Effector memory CD8-positive, alpha-beta T cell (primary cell): ENCODE data around the gene GATA5.
"Not testable (repeated sequence)": the region's sequence is repeated elsewhere in the genome, so short reads cannot be mapped to it uniquely, and the experiment has no call there.

Source experiments
- ATAC-seq: fragments of 150-1000 bp; cut with Tn5 transposase; replicated peaks from 2 replicates; pipeline ENCODE4 v1.10.0; 2021; ENCODE audit warnings: mild to moderate bottlenecking, moderate library complexity
- DNase-seq, 3 experiments: peaks; one replicate each; pipeline ENCODE4 v3.0.0; 2021
- H3K27ac Mint-ChIP-seq, 2 donors: one replicate each; pipeline ENCODE4 v1.8.0; 2022; ENCODE audit warnings: mild to moderate bottlenecking in 2 of 2, mixed read lengths in 2 of 2, moderate library complexity in 2 of 2
- H3K27me3 Mint-ChIP-seq, 2 donors: one replicate each; pipeline ENCODE4 v1.8.0; 2022; ENCODE audit warnings: mixed read lengths in 2 of 2
- H3K36me3 Mint-ChIP-seq: one replicate; pipeline ENCODE4 v1.8.0; 2022; ENCODE audit warnings: mild to moderate bottlenecking, moderate library complexity, mixed read lengths; ENCODE audit not compliant: insufficient read depth
- H3K4me1 Mint-ChIP-seq, 2 donors: one replicate each; pipeline ENCODE4 v1.8.0; 2022; ENCODE audit warnings: low read depth in 2 of 2, mixed read lengths in 2 of 2
- H3K4me3 Mint-ChIP-seq, 2 donors: one replicate each; pipeline ENCODE4 v1.8.0; 2022; ENCODE audit warnings: mild to moderate bottlenecking in 2 of 2, mixed read lengths in 2 of 2, moderate library complexity in 2 of 2
- H3K9me3 Mint-ChIP-seq, 2 donors: one replicate each; pipeline ENCODE4 v1.8.0; 2022; ENCODE audit warnings: mixed read lengths in 2 of 2

GATA5 gene

GRCh38 chr20:62429455-62430310 lies 46.1 kb downstream of the GATA5 start:
- no peak for DNase-seq
- Mint-ChIP-seq H3K4me3 (no peak overlapping the region), H3K27me3 (peaks cover 20 to 61% of the 10 kb centered on the region in 2 donors), H3K27ac (no peak overlapping the region), H3K9me3 (no peaks in the 10 kb centered on the region), H3K36me3 (peaks cover under 1% of the 10 kb centered on the region), H3K4me1 (peaks cover 0 to 2% of the 10 kb centered on the region in 2 donors)
- no peak for ATAC-seq

GRCh38 chr20:62428396-62429295 lies 47.1 kb downstream of the GATA5 start:
- no peak overlapping the region for H3K4me3 Mint-ChIP-seq
- H3K27me3 Mint-ChIP-seq = peaks cover 12 to 55% of the 10 kb centered on the region in 2 donors
- H3K9me3 Mint-ChIP-seq = no peaks in the 10 kb centered on the region
- no peak overlapping the region for H3K27ac Mint-ChIP-seq
- DNase-seq = no peak
- H3K36me3 Mint-ChIP-seq = no peaks in the 10 kb centered on the region
- ATAC-seq = no peak
- peaks cover 0 to 2% of the 10 kb centered on the region in 2 donors for H3K4me1 Mint-ChIP-seq

GRCh38 chr20:62428002-62428372 lies 47.8 kb downstream of the GATA5 start:
- Mint-ChIP-seq H3K4me3 (no peak overlapping the region), H3K36me3 (no peaks in the 10 kb centered on the region), H3K9me3 (no peaks in the 10 kb centered on the region), H3K27ac (no peak overlapping the region), H3K4me1 (peaks cover 0 to 2% of the 10 kb centered on the region in 2 donors), H3K27me3 (peaks cover 12 to 48% of the 10 kb centered on the region in 2 donors)
- DNase-seq = no peak
- ATAC-seq = no peak

- no peak for DNase-seq
These were observed 48.4 kb downstream of the GATA5 start, which contains the start of gene RBBP8NL for GRCh38 chr20:62427172-62428001. Gene RBBP8NL (minus strand): TSS chr20:62427539. CDS start chr20:62419647, 7,892 bp downstream.

GRCh38 chr20:62426699-62427131 lies 49.1 kb downstream of the GATA5 start:
- Mint-ChIP-seq H3K4me1 (peaks cover 0 to 2% of the 10 kb centered on the region in 2 donors), H3K4me3 (no peak overlapping the region), H3K27me3 (peaks cover 9 to 36% of the 10 kb centered on the region in 2 donors), H3K36me3 (no peaks in the 10 kb centered on the region), H3K9me3 (no peaks in the 10 kb centered on the region), H3K27ac (no peak overlapping the region)
- DNase-seq (no peak), ATAC-seq (no peak)

More at GRCh38 chr20:62427172-62428001, 48.4 kb downstream of the GATA5 start, which contains the start of gene RBBP8NL:
- no peak for ATAC-seq
- no peaks in the 10 kb centered on the region for H3K36me3 Mint-ChIP-seq
- H3K27ac Mint-ChIP-seq = no peak within 1 kb of the TSS
- no peaks in the 10 kb centered on the region for H3K9me3 Mint-ChIP-seq
- H3K4me3 Mint-ChIP-seq = no peak within 1 kb of the TSS
- H3K27me3 Mint-ChIP-seq = peaks cover 12 to 42% of the 10 kb centered on the region in 2 donors
- peaks cover 0 to 2% of the 10 kb centered on the region in 2 donors for H3K4me1 Mint-ChIP-seq

GRCh38 chr20:62426059-62426348 lies 49.8 kb downstream of the GATA5 start:
- ATAC-seq, H3K9me3 Mint-ChIP-seq, DNase-seq, H3K4me3 Mint-ChIP-seq, H3K4me1 Mint-ChIP-seq, H3K27ac Mint-ChIP-seq, H3K36me3 Mint-ChIP-seq: not testable (repeated sequence)
- H3K27me3 Mint-ChIP-seq = peaks cover 1 to 29% of the 10 kb centered on the region in 2 donors

GRCh38 chr20:62425281-62426058 lies 50.3 kb downstream of the GATA5 start:
- ATAC-seq = no peak
- Mint-ChIP-seq H3K27me3 (peaks cover 0 to 26% of the 10 kb centered on the region in 2 donors), H3K36me3 (no peaks in the 10 kb centered on the region), H3K4me1 (peaks cover 0 to 2% of the 10 kb centered on the region in 2 donors), H3K9me3 (no peaks in the 10 kb centered on the region), H3K4me3 (no peak overlapping the region), H3K27ac (no peak overlapping the region)
- no peak for DNase-seq

- Mint-ChIP-seq H3K4me3 (no peak overlapping the region), H3K27me3 (peaks cover 0 to 24% of the 10 kb centered on the region in 2 donors), H3K4me1 (peaks cover 0 to 2% of the 10 kb centered on the region in 2 donors), H3K9me3 (no peaks in the 10 kb centered on the region), H3K27ac (no peak overlapping the region), H3K36me3 (no peaks in the 10 kb centered on the region)
- ATAC-seq (no peak), DNase-seq (no peak)
These were observed 51.3 kb downstream of the GATA5 start for GRCh38 chr20:62424249-62425107.

GRCh38 chr20:62423326-62423706 lies 52.5 kb downstream of the GATA5 start:
- Mint-ChIP-seq H3K4me1 (no peaks in the 10 kb centered on the region), H3K27ac (no peak overlapping the region), H3K4me3 (no peak overlapping the region), H3K36me3 (no peaks in the 10 kb centered on the region), H3K9me3 (no peaks in the 10 kb centered on the region), H3K27me3 (peaks cover 0 to 12% of the 10 kb centered on the region in 2 donors)
- DNase-seq = no peak
- no peak for ATAC-seq

- Mint-ChIP-seq H3K9me3 (no peaks in the 10 kb centered on the region), H3K4me1 (no peaks in the 10 kb centered on the region), H3K36me3 (no peaks in the 10 kb centered on the region), H3K4me3 (no peak overlapping the region), H3K27me3 (peaks cover 0 to 11% of the 10 kb centered on the region in 2 donors), H3K27ac (peak overlapping the region in 1 of 2 donors; percentile 29)
- DNase-seq (no peak), ATAC-seq (no peak)
These were observed 53.0 kb downstream of the GATA5 start for GRCh38 chr20:62422636-62423325.

- DNase-seq (no peak), ATAC-seq (no peak)
- Mint-ChIP-seq H3K9me3 (no peaks in the 10 kb centered on the region), H3K4me1 (no peaks in the 10 kb centered on the region), H3K27ac (no peak overlapping the region), H3K27me3 (peaks cover 0 to 11% of the 10 kb centered on the region in 2 donors), H3K36me3 (no peaks in the 10 kb centered on the region), H3K4me3 (no peak overlapping the region)
These were observed 54.1 kb downstream of the GATA5 start for GRCh38 chr20:62421716-62421990.
